ENCODE data around the gene FCN3.

Gene FCN3

DNA sequence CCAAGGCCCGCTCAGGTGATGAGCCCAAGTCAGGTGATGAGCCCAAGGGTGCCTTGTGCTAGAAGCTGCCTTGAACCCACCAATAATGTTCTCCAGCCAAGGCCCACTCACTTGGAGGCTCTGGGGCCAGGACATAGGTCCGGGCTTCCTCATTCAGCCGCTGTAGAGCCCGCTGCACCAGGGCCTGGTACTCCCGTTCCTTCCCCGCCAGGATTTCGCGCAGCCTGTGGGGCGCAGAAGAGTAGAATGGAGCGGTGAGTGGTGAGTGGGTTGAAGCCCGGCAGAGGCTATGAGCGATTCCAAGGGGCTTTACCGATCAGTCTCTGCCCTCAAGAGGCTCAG is 18.4 kb downstream of the FCN3 start:
- H3K4me1 ChIP-seq (ENCODE audit: control insufficient read depth, insufficient read depth, low read length) = peaks cover 12% of the 10 kb centered on the region
- no peak overlapping the region for H3K27ac ChIP-seq (ENCODE audit: low read depth, low read length)
- no peak overlapping the region for H3K4me3 ChIP-seq (ENCODE audit: low read depth, low read length)
- H3K27me3 ChIP-seq (ENCODE audit: control insufficient read depth, insufficient read depth, low read length) = peaks cover 36% of the 10 kb centered on the region
- H3K9ac ChIP-seq (ENCODE audit: low read depth, low read length) = no peak overlapping the region
- 0 out of 2 replicates have a peak, but pooled peaks cover 5% of the 10 kb centered on the region for H3K36me3 ChIP-seq (ENCODE audit: control insufficient read depth, insufficient read depth, low read length)
- no peaks in the 10 kb centered on the region for H3K9me3 ChIP-seq (ENCODE audit: control insufficient read depth, insufficient read depth, low read length)

DNA sequence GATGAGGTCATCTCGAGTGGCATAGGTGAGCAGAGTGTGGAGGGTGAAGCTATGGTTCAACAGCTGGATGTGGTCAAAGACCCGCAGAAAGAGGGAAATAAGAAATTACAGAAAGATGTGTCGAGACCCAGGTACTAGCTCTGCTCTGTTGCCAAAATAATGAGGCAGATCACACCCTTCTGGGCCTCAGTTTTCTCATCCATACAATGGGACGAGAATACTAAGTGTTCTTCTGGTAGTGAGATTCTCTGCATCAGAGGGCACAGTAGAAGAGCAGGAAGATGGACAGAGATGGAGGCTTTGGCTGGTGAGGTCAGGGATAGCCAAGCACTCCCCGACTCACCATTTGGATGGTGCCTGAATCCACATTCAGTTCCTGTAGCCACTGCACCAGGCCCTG is 18.9 kb downstream of the FCN3 start:
- H3K9me3 ChIP-seq (ENCODE audit: control insufficient read depth, insufficient read depth, low read length) = no peaks in the 10 kb centered on the region
- no peak overlapping the region for H3K9ac ChIP-seq (ENCODE audit: low read depth, low read length)
- peaks cover 12% of the 10 kb centered on the region for H3K4me1 ChIP-seq (ENCODE audit: control insufficient read depth, insufficient read depth, low read length)
- H3K27me3 ChIP-seq (ENCODE audit: control insufficient read depth, insufficient read depth, low read length) = peaks cover 31% of the 10 kb centered on the region
- no peak overlapping the region for H3K27ac ChIP-seq (ENCODE audit: low read depth, low read length)
- H3K36me3 ChIP-seq (ENCODE audit: control insufficient read depth, insufficient read depth, low read length) = 0 out of 2 replicates have a peak, but pooled peaks cover 5% of the 10 kb centered on the region
- no peak overlapping the region for H3K4me3 ChIP-seq (ENCODE audit: low read depth, low read length)

DNA sequence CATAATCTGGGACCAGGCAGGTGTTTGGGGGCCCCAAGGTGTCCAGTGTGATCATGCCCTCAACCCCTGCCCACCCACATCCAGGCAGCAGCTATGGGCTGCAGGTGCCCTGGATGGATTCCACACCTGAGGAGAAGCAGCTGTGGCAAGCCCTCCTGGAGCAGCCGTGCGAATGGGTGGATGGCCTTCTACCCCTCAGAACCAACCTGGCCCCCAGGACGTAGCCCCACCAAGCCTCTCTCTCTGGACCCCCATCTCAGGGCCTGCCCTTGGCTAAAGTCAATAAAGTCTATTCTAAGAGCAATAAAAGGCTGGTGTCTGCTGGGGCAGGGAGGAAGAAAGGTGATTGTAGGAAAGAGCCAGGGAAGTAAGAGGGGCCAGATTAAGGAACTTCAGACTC is 21.0 kb downstream of the FCN3 start:
- H3K9ac ChIP-seq (ENCODE audit: low read depth, low read length) = no peak overlapping the region
- H3K4me1 ChIP-seq (ENCODE audit: control insufficient read depth, insufficient read depth, low read length) = peaks cover 13% of the 10 kb centered on the region; the same call in 1 of the 2 replicates
- no peak overlapping the region for H3K27ac ChIP-seq (ENCODE audit: low read depth, low read length)

DNA sequence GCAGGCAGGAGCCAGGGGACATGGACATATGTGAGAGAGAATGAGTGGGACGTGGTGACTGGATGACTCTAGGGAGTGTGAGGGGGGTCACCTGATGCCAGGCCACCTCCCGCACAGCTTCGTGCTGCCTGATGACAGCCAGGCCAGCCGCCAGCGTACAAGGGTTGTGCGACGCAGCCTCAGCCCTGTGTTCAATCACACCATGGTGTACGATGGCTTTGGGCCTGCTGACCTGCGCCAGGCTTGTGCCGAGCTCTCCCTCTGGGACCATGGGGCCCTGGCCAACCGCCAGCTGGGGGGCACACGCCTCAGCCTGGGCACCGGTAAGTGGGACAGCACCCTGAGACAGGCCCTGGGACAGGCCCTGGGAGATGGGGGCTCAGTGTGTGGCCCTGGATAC is 21.5 kb downstream of the FCN3 start:
- H3K27ac ChIP-seq (ENCODE audit: low read depth, low read length) = no peak overlapping the region
- H3K36me3 ChIP-seq (ENCODE audit: control insufficient read depth, insufficient read depth, low read length) = 0 out of 2 replicates have a peak, but pooled peaks cover 5% of the 10 kb centered on the region
- H3K4me1 ChIP-seq (ENCODE audit: control insufficient read depth, insufficient read depth, low read length) = peaks cover 13% of the 10 kb centered on the region; the same call in 1 of the 2 replicates
- H3K4me3 ChIP-seq (ENCODE audit: low read depth, low read length) = no peak overlapping the region
- peaks cover 21% of the 10 kb centered on the region for H3K27me3 ChIP-seq (ENCODE audit: control insufficient read depth, insufficient read depth, low read length)
- no peaks in the 10 kb centered on the region for H3K9me3 ChIP-seq (ENCODE audit: control insufficient read depth, insufficient read depth, low read length)
- H3K9ac ChIP-seq (ENCODE audit: low read depth, low read length) = no peak overlapping the region

More for the DNA sequence above, 21.0 kb downstream of the FCN3 start:
- H3K9me3 ChIP-seq (ENCODE audit: control insufficient read depth, insufficient read depth, low read length) = no peaks in the 10 kb centered on the region
- H3K27me3 ChIP-seq (ENCODE audit: control insufficient read depth, insufficient read depth, low read length) = peaks cover 26% of the 10 kb centered on the region
- 0 out of 2 replicates have a peak, but pooled peaks cover 5% of the 10 kb centered on the region for H3K36me3 ChIP-seq (ENCODE audit: control insufficient read depth, insufficient read depth, low read length)
- H3K4me3 ChIP-seq (ENCODE audit: low read depth, low read length) = no peak overlapping the region

DNA sequence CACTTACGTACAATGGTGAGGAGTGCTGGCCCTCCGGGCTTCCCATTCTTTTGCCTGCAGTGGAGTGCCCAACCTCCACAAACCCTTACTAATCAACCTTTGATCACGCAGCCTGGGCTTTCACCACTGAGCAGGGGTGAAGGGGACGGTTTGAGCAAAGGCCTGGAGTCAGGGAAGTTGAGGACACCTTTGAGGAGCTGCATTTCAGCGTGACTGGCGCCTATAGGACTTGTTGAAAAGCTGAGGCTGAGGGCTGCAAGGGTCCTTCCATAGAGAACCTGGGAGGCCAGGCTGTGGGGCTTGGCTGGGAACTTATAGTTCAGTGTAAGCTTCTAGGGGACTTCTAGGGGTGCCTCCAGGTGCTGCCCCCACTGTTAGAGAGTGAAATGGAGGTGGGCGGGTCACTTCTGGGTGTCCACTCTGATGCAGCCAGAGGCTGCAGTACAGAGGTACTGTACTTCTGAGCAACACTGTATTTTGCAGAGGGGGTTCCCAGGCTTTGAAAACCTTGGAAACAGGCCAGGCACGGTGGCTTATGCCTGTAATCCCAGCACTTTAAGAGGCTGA is 23.0 kb downstream of the FCN3 start:
- Histone ChIP-seq H3K27ac (ENCODE audit: low read depth, low read length) (peak overlapping the region; percentile 60), H3K4me3 (ENCODE audit: low read depth, low read length) (peak overlapping the region; percentile 63), H3K9ac (ENCODE audit: low read depth, low read length) (0 out of 2 replicates have a peak overlapping the region, but pooled peaks have one; percentile 16), H3K27me3 (ENCODE audit: control insufficient read depth, insufficient read depth, low read length) (peaks cover 15% of the 10 kb centered on the region), H3K4me1 (ENCODE audit: control insufficient read depth, insufficient read depth, low read length) (peaks cover 9% of the 10 kb centered on the region; the same call in 1 of the 2 replicates), H3K9me3 (ENCODE audit: control insufficient read depth, insufficient read depth, low read length) (no peaks in the 10 kb centered on the region), H3K36me3 (ENCODE audit: control insufficient read depth, insufficient read depth, low read length) (0 out of 2 replicates have a peak, but pooled peaks cover 5% of the 10 kb centered on the region)

DNA sequence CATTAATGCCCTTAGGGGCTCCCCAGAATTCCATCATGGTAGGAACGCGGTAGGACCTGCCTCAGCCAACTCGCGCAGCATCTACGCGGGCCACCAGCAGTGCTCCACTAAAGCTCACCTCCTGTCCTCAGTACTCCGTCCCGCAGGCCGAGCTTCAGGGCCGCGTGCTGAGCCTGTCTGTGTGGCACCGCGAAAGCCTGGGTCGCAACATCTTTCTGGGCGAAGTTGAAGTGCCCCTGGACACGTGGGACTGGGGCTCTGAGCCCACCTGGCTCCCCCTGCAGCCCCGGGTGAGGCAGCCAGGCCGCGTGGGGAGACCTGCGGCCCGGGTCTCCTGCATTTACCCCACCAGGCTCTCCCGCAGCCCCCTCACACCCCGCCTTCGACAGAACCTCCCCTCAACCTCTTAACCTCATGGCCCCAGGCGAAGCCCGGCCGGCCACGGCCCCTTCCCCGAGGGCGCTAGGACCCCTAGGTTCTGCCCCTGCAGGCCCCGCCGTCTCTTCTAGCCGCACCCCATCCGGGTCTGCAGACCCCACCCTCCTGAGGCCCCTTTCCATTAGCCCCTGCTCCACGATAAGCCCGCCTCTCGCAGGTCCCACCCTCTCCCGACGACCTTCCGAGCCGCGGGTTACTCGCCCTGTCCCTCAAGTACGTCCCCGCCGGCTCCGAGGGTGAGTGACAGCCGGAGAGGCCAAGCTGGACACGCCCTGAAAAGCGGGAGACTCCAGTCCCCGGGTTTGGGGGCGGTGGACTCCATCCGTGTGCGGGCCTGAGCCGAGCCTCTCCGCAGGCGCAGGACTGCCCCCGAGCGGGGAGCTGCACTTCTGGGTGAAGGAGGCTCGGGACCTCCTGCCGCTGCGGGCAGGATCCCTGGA is 23.7 kb downstream of the FCN3 start:
- peak overlapping the region; percentile 60 for H3K27ac ChIP-seq (ENCODE audit: low read depth, low read length)
- H3K36me3 ChIP-seq (ENCODE audit: control insufficient read depth, insufficient read depth, low read length) = 0 out of 2 replicates have a peak, but pooled peaks cover 4% of the 10 kb centered on the region
- no peaks in the 10 kb centered on the region for H3K9me3 ChIP-seq (ENCODE audit: control insufficient read depth, insufficient read depth, low read length)
- 0 out of 2 replicates have a peak overlapping the region, but pooled peaks have one; percentile 16 for H3K9ac ChIP-seq (ENCODE audit: low read depth, low read length)
- H3K27me3 ChIP-seq (ENCODE audit: control insufficient read depth, insufficient read depth, low read length) = peaks cover 15% of the 10 kb centered on the region
- H3K4me3 ChIP-seq (ENCODE audit: low read depth, low read length) = peak overlapping the region; percentile 63
- peaks cover 9% of the 10 kb centered on the region; the same call in 1 of the 2 replicates for H3K4me1 ChIP-seq (ENCODE audit: control insufficient read depth, insufficient read depth, low read length)

DNA sequence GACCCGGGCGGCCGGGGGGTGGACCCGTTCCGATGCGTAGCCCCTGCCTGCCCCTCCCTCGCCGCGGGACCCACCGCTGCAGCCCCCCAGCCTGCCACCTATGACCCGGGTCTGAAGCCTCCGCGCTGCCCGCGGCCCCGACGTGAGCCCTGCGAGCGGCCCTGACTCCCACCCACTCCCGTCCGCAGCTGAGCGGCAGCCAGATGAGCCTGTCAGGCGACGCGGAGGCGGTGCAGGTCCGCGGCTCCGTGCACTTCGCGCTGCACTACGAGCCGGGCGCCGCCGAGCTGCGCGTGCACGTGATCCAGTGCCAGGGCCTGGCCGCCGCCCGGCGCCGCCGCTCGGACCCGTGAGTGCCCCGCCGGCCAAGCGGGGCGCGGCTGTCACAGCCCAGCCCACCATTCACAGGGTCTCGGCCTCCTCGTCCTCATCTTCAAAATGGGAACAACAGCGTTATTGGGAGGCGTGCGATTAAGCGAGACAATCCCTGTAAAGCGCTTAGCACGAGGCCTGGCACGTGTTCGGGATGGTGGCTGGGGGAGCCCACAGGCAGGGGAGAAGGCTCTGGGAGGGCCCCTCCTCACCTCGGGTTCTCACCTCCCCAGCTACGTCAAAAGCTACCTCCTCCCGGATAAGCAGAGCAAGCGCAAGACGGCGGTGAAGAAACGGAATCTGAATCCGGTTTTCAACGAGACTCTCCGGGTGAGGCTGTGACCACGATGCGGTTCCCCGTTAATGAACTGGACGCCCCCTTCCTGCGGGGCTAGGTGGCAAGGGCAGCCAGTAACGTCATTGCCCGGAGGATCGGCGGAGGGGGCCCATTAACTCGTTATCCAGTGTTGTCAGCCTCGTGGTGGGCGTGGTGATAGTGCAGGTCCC is 24.6 kb downstream of the FCN3 start:
- Histone ChIP-seq H3K4me3 (ENCODE audit: low read depth, low read length) (peak overlapping the region; percentile 63), H3K27ac (ENCODE audit: low read depth, low read length) (no peak overlapping the region), H3K36me3 (ENCODE audit: control insufficient read depth, insufficient read depth, low read length) (no peaks in the 10 kb centered on the region), H3K9ac (ENCODE audit: low read depth, low read length) (no peak overlapping the region), H3K9me3 (ENCODE audit: control insufficient read depth, insufficient read depth, low read length) (no peaks in the 10 kb centered on the region), H3K27me3 (ENCODE audit: control insufficient read depth, insufficient read depth, low read length) (peaks cover 15% of the 10 kb centered on the region), H3K4me1 (ENCODE audit: control insufficient read depth, insufficient read depth, low read length) (peaks cover 9% of the 10 kb centered on the region; the same call in 1 of the 2 replicates)

DNA sequence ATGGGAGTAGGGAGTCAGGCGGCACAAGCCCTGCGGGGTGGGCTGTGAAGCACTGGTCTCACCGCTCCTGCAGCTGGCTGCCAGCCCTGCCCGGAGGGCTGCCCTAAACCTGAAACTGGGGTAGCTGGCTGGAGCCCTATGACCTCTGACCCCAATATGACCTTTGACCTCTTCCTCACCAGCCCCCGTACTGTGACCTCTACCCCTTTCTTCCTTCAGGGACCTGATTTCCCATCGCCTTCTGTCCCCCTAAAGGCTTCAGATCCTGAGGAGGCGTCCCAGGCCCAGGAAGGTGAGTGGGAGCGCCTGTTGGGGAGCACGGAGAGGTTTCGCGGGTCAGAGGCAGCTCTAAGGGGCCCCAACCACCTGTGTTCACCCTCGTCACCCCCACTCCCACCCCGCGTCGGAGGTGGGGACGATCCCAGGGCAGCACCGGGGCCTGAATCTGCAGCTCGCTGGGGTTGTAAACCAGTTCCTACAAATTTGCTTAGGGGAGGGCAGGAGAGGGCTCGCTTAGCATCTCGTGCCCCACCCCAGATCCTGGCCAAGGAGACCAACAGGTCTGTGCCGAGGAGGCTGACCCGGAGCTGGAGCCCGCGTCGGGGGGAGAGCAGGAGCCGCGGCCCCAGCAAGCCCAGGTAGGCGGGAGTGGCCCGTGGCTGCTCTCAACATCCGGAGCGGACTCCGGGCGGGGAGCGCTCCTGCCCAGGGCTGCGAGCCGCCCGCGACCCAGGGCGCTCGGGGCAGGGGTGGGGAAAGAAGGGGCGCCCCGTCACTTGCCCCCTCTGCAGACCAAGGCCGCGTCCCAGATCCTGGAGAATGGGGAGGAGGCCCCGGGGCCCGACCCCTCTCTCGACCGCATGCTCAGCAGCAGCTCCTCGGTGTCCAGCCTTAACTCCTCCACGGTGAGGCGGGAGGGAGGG is 25.5 kb downstream of the FCN3 start:
- peak overlapping the region; percentile 47 for H3K27ac ChIP-seq (ENCODE audit: low read depth, low read length)

DNA sequence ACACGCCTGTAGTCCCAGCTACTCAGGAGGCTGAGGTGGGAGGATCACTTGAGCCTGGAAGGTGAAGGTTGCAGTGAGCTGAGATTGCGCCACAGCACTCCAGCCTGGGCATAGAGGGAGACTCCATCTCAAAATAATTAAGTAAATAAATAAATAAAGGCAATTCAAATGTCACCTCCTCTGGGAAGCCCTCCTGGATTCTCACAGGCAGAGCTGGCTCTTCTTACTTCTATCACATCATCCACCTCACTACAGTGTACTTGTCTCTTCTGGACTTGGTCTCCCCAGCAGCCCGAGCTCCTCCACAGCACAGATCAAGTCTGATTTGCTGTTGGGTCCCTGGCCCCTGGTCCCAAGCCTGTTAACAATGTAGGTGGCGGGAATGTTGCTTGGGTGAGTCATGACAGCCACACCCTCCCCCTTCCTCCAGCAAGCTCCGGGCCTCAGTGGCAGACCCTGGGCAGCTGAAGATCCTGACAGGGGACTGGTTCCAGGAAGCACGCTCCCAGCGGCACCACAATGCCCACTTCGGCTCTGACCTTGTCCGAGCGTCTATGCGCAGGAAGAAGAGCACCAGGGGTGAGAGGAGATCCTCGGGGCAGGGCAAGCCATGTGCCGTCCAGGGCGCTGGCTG is 27.5 kb downstream of the FCN3 start:
- H3K4me3 ChIP-seq (ENCODE audit: low read depth, low read length) = no peak overlapping the region
- no peaks in the 10 kb centered on the region for H3K36me3 ChIP-seq (ENCODE audit: control insufficient read depth, insufficient read depth, low read length)
- H3K27ac ChIP-seq (ENCODE audit: low read depth, low read length) = no peak overlapping the region
- no peak overlapping the region for H3K9ac ChIP-seq (ENCODE audit: low read depth, low read length)
- peaks cover 15% of the 10 kb centered on the region for H3K4me1 ChIP-seq (ENCODE audit: control insufficient read depth, insufficient read depth, low read length)
- peaks cover 15% of the 10 kb centered on the region for H3K27me3 ChIP-seq (ENCODE audit: control insufficient read depth, insufficient read depth, low read length)
- H3K9me3 ChIP-seq (ENCODE audit: control insufficient read depth, insufficient read depth, low read length) = no peaks in the 10 kb centered on the region

More for the DNA sequence above, 25.5 kb downstream of the FCN3 start:
- Histone ChIP-seq H3K9me3 (ENCODE audit: control insufficient read depth, insufficient read depth, low read length) (no peaks in the 10 kb centered on the region), H3K4me1 (ENCODE audit: control insufficient read depth, insufficient read depth, low read length) (peaks cover 9% of the 10 kb centered on the region; the same call in 1 of the 2 replicates), H3K4me3 (ENCODE audit: low read depth, low read length) (peak overlapping the region; percentile 63), H3K36me3 (ENCODE audit: control insufficient read depth, insufficient read depth, low read length) (no peaks in the 10 kb centered on the region), H3K9ac (ENCODE audit: low read depth, low read length) (peak overlapping the region; percentile 29; the same call in 1 of the 2 replicates), H3K27me3 (ENCODE audit: control insufficient read depth, insufficient read depth, low read length) (peaks cover 15% of the 10 kb centered on the region)

Data from HUES48 (cell line).